ENCODE results near the gene KIF26B.

KIF26B gene

DNA sequence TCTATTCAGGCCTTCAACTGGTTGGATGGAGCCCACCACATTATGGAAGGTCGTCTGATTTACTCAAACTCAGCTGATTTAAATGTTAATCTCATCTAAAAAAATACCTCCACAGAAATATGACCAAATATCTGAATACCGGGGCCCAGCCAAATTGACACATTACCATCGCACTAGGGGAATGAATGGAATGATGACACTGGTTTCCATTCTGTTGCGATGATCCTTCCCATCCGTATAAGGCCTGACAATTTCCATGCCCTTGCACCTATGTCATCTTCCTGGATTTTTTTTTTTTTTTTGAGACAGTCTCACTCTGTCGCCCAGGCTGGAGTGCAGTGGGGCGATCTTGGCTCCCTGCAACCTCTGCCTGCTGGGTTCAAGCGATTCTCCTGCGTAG is 397.5 kb downstream of the KIF26B start:
- Histone ChIP-seq H2AFZ (ENCODE audit: low read length) (no peak overlapping the region), H3K27me3 (ENCODE audit: insufficient read depth, low read length, poor library complexity, severe bottlenecking) (no peaks in the 10 kb centered on the region), H3K4me2 (ENCODE audit: low read depth, low read length, poor library complexity, severe bottlenecking) (no peak overlapping the region), H3K79me2 (ENCODE audit: insufficient read depth, low read length) (no peaks in the 10 kb centered on the region), H3K9ac (ENCODE audit: low read depth, low read length, poor library complexity, severe bottlenecking) (no peak overlapping the region), H3K9me2 (replicated peaks; ENCODE audit: low read depth, low read length) (no peaks in the 10 kb centered on the region), H3K4me1 (ENCODE audit: insufficient read depth, low read length, poor library complexity, severe bottlenecking) (no peaks in the 10 kb centered on the region), H3K36me3 (ENCODE audit: insufficient read depth, low read length) (no peaks in the 10 kb centered on the region), H3K9me3 (ENCODE audit: insufficient read depth, low read depth, low read length) (no peaks in the 10 kb centered on the region), H3K4me3 (ENCODE audit: low read length, poor library complexity, severe bottlenecking) (no peak overlapping the region), H4K20me1 (ENCODE audit: insufficient read depth, low read length, poor library complexity, severe bottlenecking) (no peaks in the 10 kb centered on the region), H3F3A (ENCODE audit: low read depth) (no peaks in the 10 kb centered on the region)
- TF ChIP-seq, protein P1, sequence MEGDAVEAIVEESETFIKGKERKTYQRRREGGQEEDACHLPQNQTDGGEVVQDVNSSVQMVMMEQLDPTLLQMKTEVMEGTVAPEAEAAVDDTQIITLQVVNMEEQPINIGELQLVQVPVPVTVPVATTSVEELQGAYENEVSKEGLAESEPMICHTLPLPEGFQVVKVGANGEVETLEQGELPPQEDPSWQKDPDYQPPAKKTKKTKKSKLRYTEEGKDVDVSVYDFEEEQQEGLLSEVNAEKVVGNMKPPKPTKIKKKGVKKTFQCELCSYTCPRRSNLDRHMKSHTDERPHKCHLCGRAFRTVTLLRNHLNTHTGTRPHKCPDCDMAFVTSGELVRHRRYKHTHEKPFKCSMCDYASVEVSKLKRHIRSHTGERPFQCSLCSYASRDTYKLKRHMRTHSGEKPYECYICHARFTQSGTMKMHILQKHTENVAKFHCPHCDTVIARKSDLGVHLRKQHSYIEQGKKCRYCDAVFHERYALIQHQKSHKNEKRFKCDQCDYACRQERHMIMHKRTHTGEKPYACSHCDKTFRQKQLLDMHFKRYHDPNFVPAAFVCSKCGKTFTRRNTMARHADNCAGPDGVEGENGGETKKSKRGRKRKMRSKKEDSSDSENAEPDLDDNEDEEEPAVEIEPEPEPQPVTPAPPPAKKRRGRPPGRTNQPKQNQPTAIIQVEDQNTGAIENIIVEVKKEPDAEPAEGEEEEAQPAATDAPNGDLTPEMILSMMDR (conservative IDR thresholded peaks at IDR 0.05; ENCODE audit: low read length) = no peak
- no peak for TF ChIP-seq EZH2phosphoT487 (IDR thresholded peaks at IDR 0.05; ENCODE audit: borderline replicate concordance)

GRCh38 chr1:245556057-245556456 is 401.3 kb downstream of the KIF26B start:
- Histone ChIP-seq H3K9me2 (replicated peaks; ENCODE audit: low read depth, low read length) (no peaks in the 10 kb centered on the region), H3K36me3 (ENCODE audit: insufficient read depth, low read length) (no peaks in the 10 kb centered on the region), H3K9me3 (ENCODE audit: insufficient read depth, low read depth, low read length) (no peaks in the 10 kb centered on the region), H3K4me2 (ENCODE audit: low read depth, low read length, poor library complexity, severe bottlenecking) (no peak overlapping the region), H2AFZ (ENCODE audit: low read length) (no peak overlapping the region), H3K27me3 (ENCODE audit: insufficient read depth, low read length, poor library complexity, severe bottlenecking) (no peaks in the 10 kb centered on the region), H3K9ac (ENCODE audit: low read depth, low read length, poor library complexity, severe bottlenecking) (no peak overlapping the region), H3F3A (ENCODE audit: low read depth) (no peaks in the 10 kb centered on the region), H3K4me3 (ENCODE audit: low read length, poor library complexity, severe bottlenecking) (no peak overlapping the region), H3K79me2 (ENCODE audit: insufficient read depth, low read length) (no peaks in the 10 kb centered on the region), H4K20me1 (ENCODE audit: insufficient read depth, low read length, poor library complexity, severe bottlenecking) (no peaks in the 10 kb centered on the region), H3K4me1 (ENCODE audit: insufficient read depth, low read length, poor library complexity, severe bottlenecking) (no peaks in the 10 kb centered on the region)
- TF ChIP-seq, protein P1 (conservative IDR thresholded peaks at IDR 0.05; ENCODE audit: low read length) = no peak
- TF ChIP-seq EZH2phosphoT487 (IDR thresholded peaks at IDR 0.05; ENCODE audit: borderline replicate concordance) = no peak

DNA sequence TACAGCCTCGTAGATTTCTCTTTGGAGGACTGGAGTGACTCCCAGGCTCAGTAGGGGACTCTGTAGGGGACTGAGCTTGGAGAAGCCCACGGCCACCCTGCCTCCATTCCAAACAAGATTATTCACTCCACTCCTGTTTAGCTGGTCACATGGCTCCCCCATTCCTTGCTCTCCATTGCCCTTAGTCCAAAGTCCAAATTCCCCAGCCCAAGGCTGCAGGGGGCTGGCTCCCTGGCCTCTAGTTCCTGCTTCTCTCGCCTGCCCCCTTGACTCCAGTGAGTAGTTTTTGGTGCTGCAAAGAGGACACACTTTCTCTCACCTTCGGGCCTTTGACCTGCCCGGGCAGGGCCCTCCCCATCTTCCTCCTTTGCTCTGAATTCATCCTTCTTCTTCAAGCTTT is 403.3 kb downstream of the KIF26B start:
- Histone ChIP-seq H3K79me2 (ENCODE audit: insufficient read depth, low read length) (no peaks in the 10 kb centered on the region), H4K20me1 (ENCODE audit: insufficient read depth, low read length, poor library complexity, severe bottlenecking) (no peaks in the 10 kb centered on the region), H3K4me3 (ENCODE audit: low read length, poor library complexity, severe bottlenecking) (no peak overlapping the region), H3K4me1 (ENCODE audit: insufficient read depth, low read length, poor library complexity, severe bottlenecking) (no peaks in the 10 kb centered on the region), H3K9ac (ENCODE audit: low read depth, low read length, poor library complexity, severe bottlenecking) (no peak overlapping the region), H3K27me3 (ENCODE audit: insufficient read depth, low read length, poor library complexity, severe bottlenecking) (no peaks in the 10 kb centered on the region), H3F3A (ENCODE audit: low read depth) (no peaks in the 10 kb centered on the region), H3K9me2 (replicated peaks; ENCODE audit: low read depth, low read length) (no peaks in the 10 kb centered on the region), H2AFZ (ENCODE audit: low read length) (no peak overlapping the region), H3K4me2 (ENCODE audit: low read depth, low read length, poor library complexity, severe bottlenecking) (no peak overlapping the region), H3K9me3 (ENCODE audit: insufficient read depth, low read depth, low read length) (no peaks in the 10 kb centered on the region), H3K36me3 (ENCODE audit: insufficient read depth, low read length) (no peaks in the 10 kb centered on the region)
- TF ChIP-seq, protein P1 (conservative IDR thresholded peaks at IDR 0.05; ENCODE audit: low read length) = no peak
- TF ChIP-seq EZH2phosphoT487 (IDR thresholded peaks at IDR 0.05; ENCODE audit: borderline replicate concordance) = no peak

Measured in Loucy (cell line).